ENCODE results near the gene UXS1. TPM values are rescaled to one million over a fixed set of nuclear protein-coding genes. Genes with fewer than 3 reads are reported as not detected.

The UXS1 gene
- total and polyA plus RNA-seq, 2 of the 8 experiments (the other 6 are each of a cell fraction or from before 2014, with no cell fraction given), result 44.5 to 63.4 TPM

DNA sequence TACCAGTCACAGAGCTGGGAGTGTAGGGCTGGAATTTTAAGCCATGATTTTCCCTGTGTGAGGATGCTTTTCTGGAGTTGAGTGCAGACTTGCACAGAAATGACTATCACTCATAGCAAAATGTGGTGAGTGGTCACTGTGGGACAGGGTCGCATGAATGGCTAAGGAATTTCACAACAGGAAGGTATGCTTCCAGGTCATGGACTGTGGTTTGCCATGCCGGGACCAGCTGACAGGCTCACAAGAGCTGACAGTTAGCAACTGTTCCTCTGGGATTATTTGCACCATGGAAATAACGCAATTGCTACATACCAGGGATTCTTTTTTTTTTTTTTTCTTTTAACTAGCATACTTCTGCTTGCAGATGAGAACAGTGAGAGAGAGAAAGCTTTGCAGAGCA, 3.8 kb upstream of the UXS1 start:
- H4K8ac ChIP-seq (ENCODE audit: extremely low read depth, insufficient read depth, low read length), result no peak overlapping the region
- H3K9me3 ChIP-seq (ENCODE audit: insufficient read depth in 2 of 2, low read depth in 1 of 2, low read length in 1 of 2), result no peaks in the 10 kb centered on the region
- H3K23ac ChIP-seq (ENCODE audit: insufficient read length), result no peak overlapping the region
- H4K20me1 ChIP-seq (replicated peaks in 1 of 2; ENCODE audit: control insufficient read depth in 1 of 2, insufficient read depth in 2 of 2, low read length in 2 of 2), result peaks cover 2 to 4% of the 10 kb centered on the region in 2 experiments
- H2BK120ac ChIP-seq (replicated peaks; ENCODE audit: low read depth, low read length), result no peak overlapping the region
- H3K27ac ChIP-seq (ENCODE audit: low read depth, low read length), result no peak overlapping the region
- H3K79me1 ChIP-seq (ENCODE audit: low read depth, low read length), result no peaks in the 10 kb centered on the region
- CTCF ChIA-PET (ENCODE audit: partially characterized antibody), result no interaction called here
- no peak overlapping the region for H4K5ac ChIP-seq (ENCODE audit: insufficient read length, low read depth, low read length)
- H3K36me3 ChIP-seq (ENCODE audit: control insufficient read depth in 2 of 4, insufficient read depth in 4 of 4, low read length in 3 of 4), result no peaks in the 10 kb centered on the region
- no peak overlapping the region for H3K4me2 ChIP-seq (ENCODE audit: insufficient read depth in 1 of 2, low read depth in 2 of 2, low read length in 2 of 2)
- no peak overlapping the region for H3K14ac ChIP-seq (ENCODE audit: insufficient read length)
- POLR2A ChIA-PET (ENCODE audit: partially characterized antibody), result no interaction called here
- H4K91ac ChIP-seq (replicated peaks; ENCODE audit: insufficient read length, low read length), result no peak overlapping the region
- no peak overlapping the region; a peak in 1 of 7 replicates for H3K9ac ChIP-seq (replicated peaks in 1 of 4; ENCODE audit: extremely low read depth in 1 of 4, low read depth in 3 of 4, low read length in 3 of 4)
- H2BK20ac ChIP-seq (ENCODE audit: low read length), result no peak overlapping the region
- H2AK5ac ChIP-seq (ENCODE audit: low read depth, low read length), result no peak overlapping the region
- H3K18ac ChIP-seq (ENCODE audit: extremely low read depth, low read length), result no peak overlapping the region
- H3K4me1 ChIP-seq (replicated peaks in 1 of 4; ENCODE audit: control insufficient read depth in 3 of 4, insufficient read depth in 4 of 4, low read length in 3 of 4), result peaks cover 0 to 5% (median 2%) of the 10 kb centered on the region in 4 experiments; a peak in 4 of 7 replicates
- H3K23me2 ChIP-seq (ENCODE audit: low read depth, low read length), result peaks cover 7% of the 10 kb centered on the region
- no peak overlapping the region for H2AFZ ChIP-seq (ENCODE audit: low read length)
- no peak overlapping the region for H2BK12ac ChIP-seq (ENCODE audit: low read depth, low read length)
- H3K4me3 ChIP-seq (ENCODE audit: extremely low read depth in 1 of 4, insufficient read depth in 2 of 4, low read depth in 3 of 4, low read length in 4 of 4), result no peak overlapping the region
- DNase-seq (ENCODE audit: low read depth in 1 of 2, low spot score in 2 of 2) (no peak), FAIRE-seq (no peak)
- H2BK5ac ChIP-seq (ENCODE audit: low read depth, low read length), result no peak overlapping the region
- 80% methylated on average over 3 of the region's 3 CpGs; no CpG with 5 or more reads in 1 of the 2 experiments for WGBS, 2 experiments (ENCODE audit: extremely low coverage in 1 of 2, insufficient coverage in 1 of 2, insufficient read length in 1 of 2, insufficient replicate concordance in 2 of 2, low coverage in 1 of 2, low lambda C conversion rate in 2 of 2, missing lambda C conversion rate in 1 of 2)
- H3K56ac ChIP-seq (replicated peaks; ENCODE audit: insufficient read length, low read depth, low read length), result no peak overlapping the region
- no peak overlapping the region for H2BK15ac ChIP-seq (ENCODE audit: low read length)
- no peak for TF ChIP-seq KDM5A (IDR thresholded peaks at IDR 0.05; ENCODE audit: low read length)
- TF ChIP-seq SUZ12 (IDR thresholded peaks at IDR 0.05; ENCODE audit: low read length), result no peak
- TF ChIP-seq SP2 (IDR thresholded peaks at IDR 0.05; ENCODE audit: low read length), result no peak
- TF ChIP-seq HDAC2 (IDR thresholded peaks at IDR 0.05; ENCODE audit: borderline replicate concordance in 1 of 2, low read depth in 2 of 2, low read length in 2 of 2), result no peak
- TF ChIP-seq YY1 (IDR thresholded peaks at IDR 0.05; ENCODE audit: low read depth, low read length), result no peak
- TF ChIP-seq, protein P1, sequence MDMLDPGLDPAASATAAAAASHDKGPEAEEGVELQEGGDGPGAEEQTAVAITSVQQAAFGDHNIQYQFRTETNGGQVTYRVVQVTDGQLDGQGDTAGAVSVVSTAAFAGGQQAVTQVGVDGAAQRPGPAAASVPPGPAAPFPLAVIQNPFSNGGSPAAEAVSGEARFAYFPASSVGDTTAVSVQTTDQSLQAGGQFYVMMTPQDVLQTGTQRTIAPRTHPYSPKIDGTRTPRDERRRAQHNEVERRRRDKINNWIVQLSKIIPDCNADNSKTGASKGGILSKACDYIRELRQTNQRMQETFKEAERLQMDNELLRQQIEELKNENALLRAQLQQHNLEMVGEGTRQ (IDR thresholded peaks at IDR 0.05; ENCODE audit: low read length), result no peak
- no peak for TF ChIP-seq CHD2 (IDR thresholded peaks at IDR 0.05; ENCODE audit: low read length)
- TF ChIP-seq SIRT6 (IDR thresholded peaks at IDR 0.05; ENCODE audit: low read length), result no peak
- TF ChIP-seq POLR2A (IDR thresholded peaks at IDR 0.05; ENCODE audit: control extremely low read depth in 1 of 2, low read depth in 2 of 2, low read length in 2 of 2), result no peak
- no peak for TF ChIP-seq CBX5 (IDR thresholded peaks at IDR 0.05; ENCODE audit: low read depth, low read length)
- no peak for TF ChIP-seq BACH1 (IDR thresholded peaks at IDR 0.05; ENCODE audit: low read length)
- TF ChIP-seq JUN (IDR thresholded peaks at IDR 0.05; ENCODE audit: low read depth, low read length), result no peak
- no peak for TF ChIP-seq JUND (IDR thresholded peaks at IDR 0.05; ENCODE audit: low read length)
- H3K79me2 ChIP-seq (ENCODE audit: control insufficient read depth in 1 of 2, insufficient read depth in 2 of 2, low read length in 2 of 2), result peaks cover 4 to 7% of the 10 kb centered on the region in 2 experiments
- H3K27me3 ChIP-seq (replicated peaks in 1 of 4; ENCODE audit: control insufficient read depth in 3 of 4, extremely low read depth in 1 of 4, insufficient read depth in 3 of 4, low read length in 3 of 4), result no peaks in the 10 kb centered on the region
- no peak overlapping the region for H3K4ac ChIP-seq (replicated peaks; ENCODE audit: insufficient read length, low read depth, low read length)

Measured in H1 (cell line).